ENCODE data around the gene SLC38A8. TPM values are rescaled to one million over a fixed set of nuclear protein-coding genes. Genes with fewer than 3 reads are reported as not detected.

Gene SLC38A8
- polyA plus RNA-seq, 1 donor = 0.12 TPM

GRCh38 chr16:84058664-84059063 lies 16.1 kb upstream of the SLC38A8 start:
- DNase-seq = no peak
- WGBS (ENCODE audit: insufficient coverage, low lambda C conversion rate) = no CpG with 5 or more reads among the region's 11 CpGs
- Histone ChIP-seq H3K4me3 (ENCODE audit: low read length) (no peak overlapping the region), H3K27ac (ENCODE audit: low read length) (no peak overlapping the region), H3K36me3 (ENCODE audit: control insufficient read depth, insufficient read depth, low read length) (peaks cover 93% of the 10 kb centered on the region), H3K9me3 (ENCODE audit: control insufficient read depth, low read depth, low read length) (no peaks in the 10 kb centered on the region), H3K27me3 (ENCODE audit: control insufficient read depth, insufficient read depth, low read length) (no peaks in the 10 kb centered on the region), H3K4me1 (ENCODE audit: control insufficient read depth, insufficient read depth, low read length) (no peaks in the 10 kb centered on the region)

DNA sequence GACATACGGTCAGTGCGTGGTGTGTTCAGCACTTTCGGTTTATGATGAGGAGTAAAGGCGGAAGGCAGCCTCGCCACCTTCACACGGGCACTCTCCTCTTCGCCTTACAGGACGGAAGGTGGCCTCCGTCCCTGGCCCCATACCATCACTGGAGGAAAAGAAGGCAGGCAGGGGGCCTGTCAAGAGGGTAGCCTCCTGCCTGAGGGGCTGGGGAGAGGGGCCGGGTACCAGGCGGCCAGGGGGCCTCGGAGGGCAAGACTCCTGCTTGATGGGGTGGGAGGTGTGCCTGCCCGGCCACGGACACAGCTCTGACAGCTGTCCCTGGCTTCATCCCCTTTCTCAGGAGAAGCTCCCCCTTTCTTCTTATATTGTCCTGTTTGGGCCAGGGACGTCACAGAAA lies 15.6 kb upstream of the SLC38A8 start:
- Histone ChIP-seq H3K36me3 (ENCODE audit: control insufficient read depth, insufficient read depth, low read length) (peaks cover 96% of the 10 kb centered on the region), H3K27ac (ENCODE audit: low read length) (no peak overlapping the region), H3K9me3 (ENCODE audit: control insufficient read depth, low read depth, low read length) (no peaks in the 10 kb centered on the region), H3K27me3 (ENCODE audit: control insufficient read depth, insufficient read depth, low read length) (no peaks in the 10 kb centered on the region), H3K4me3 (ENCODE audit: low read length) (no peak overlapping the region), H3K4me1 (ENCODE audit: control insufficient read depth, insufficient read depth, low read length) (no peaks in the 10 kb centered on the region)
- no peak for DNase-seq
- WGBS (ENCODE audit: insufficient coverage, low lambda C conversion rate) = no CpG with 5 or more reads among the region's 15 CpGs

DNA sequence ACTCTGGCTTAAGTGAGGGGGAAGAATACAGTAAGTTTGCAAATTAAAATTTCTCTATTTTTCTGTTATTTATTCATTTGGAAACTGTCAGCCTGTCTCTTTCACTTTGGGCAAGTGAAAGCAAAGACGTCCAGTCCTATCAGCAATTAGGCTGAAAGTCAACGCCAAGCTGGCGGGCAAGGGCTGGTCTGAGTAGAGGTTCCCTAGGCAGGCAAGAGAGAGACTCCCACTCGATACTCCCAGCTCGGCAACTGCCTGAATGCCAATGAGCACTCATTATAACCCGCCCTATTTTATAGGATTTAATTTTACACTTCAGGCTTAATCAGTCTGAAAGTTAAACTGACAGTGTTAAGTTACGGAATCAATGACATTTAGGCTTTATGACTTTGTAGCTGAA lies 14.3 kb upstream of the SLC38A8 start:
- Histone ChIP-seq H3K36me3 (ENCODE audit: control insufficient read depth, insufficient read depth, low read length) (peaks cover 98% of the 10 kb centered on the region), H3K27ac (ENCODE audit: low read length) (no peak overlapping the region), H3K4me3 (ENCODE audit: low read length) (no peak overlapping the region), H3K4me1 (ENCODE audit: control insufficient read depth, insufficient read depth, low read length) (no peaks in the 10 kb centered on the region), H3K9me3 (ENCODE audit: control insufficient read depth, low read depth, low read length) (no peaks in the 10 kb centered on the region), H3K27me3 (ENCODE audit: control insufficient read depth, insufficient read depth, low read length) (no peaks in the 10 kb centered on the region)
- DNase-seq = no peak
- no CpG with 5 or more reads among the region's 7 CpGs for WGBS (ENCODE audit: insufficient coverage, low lambda C conversion rate)

GRCh38 chr16:84055801-84056634 lies 13.4 kb upstream of the SLC38A8 start:
- Histone ChIP-seq H3K4me1 (ENCODE audit: control insufficient read depth, insufficient read depth, low read length) (no peaks in the 10 kb centered on the region), H3K36me3 (ENCODE audit: control insufficient read depth, insufficient read depth, low read length) (peaks cover 91% of the 10 kb centered on the region), H3K27me3 (ENCODE audit: control insufficient read depth, insufficient read depth, low read length) (no peaks in the 10 kb centered on the region), H3K4me3 (ENCODE audit: low read length) (no peak overlapping the region), H3K27ac (ENCODE audit: low read length) (no peak overlapping the region), H3K9me3 (ENCODE audit: control insufficient read depth, low read depth, low read length) (no peaks in the 10 kb centered on the region)
- WGBS (ENCODE audit: insufficient coverage, low lambda C conversion rate) = 80% methylated on average over 1 of the region's 19 CpGs
- no peak for DNase-seq

DNA sequence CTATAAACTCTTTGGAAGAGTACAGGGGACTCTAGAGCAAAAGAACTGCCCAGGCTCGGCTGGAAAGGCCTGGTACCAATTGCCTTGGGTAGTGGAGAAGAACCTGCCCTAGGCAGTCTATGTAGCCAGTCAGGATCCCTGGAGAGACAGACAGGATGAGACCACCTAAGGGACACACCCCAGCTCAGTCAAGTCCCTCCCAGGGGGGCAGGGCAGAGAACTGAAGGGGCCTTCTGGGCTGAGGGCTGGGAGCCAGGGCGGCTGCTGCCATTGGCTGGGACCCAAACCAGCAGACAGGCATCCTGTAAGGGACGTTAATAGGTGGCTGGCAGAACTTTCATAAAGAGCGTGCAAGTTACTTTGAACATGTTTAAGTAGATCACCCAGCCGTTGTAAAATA lies 12.8 kb upstream of the SLC38A8 start:
- no peak overlapping the region for H3K27ac ChIP-seq (ENCODE audit: low read length)
- no peak overlapping the region for H3K4me3 ChIP-seq (ENCODE audit: low read length)
- H3K4me1 ChIP-seq (ENCODE audit: control insufficient read depth, insufficient read depth, low read length) = no peaks in the 10 kb centered on the region
- H3K36me3 ChIP-seq (ENCODE audit: control insufficient read depth, insufficient read depth, low read length) = peaks cover 85% of the 10 kb centered on the region
- no peaks in the 10 kb centered on the region for H3K9me3 ChIP-seq (ENCODE audit: control insufficient read depth, low read depth, low read length)
- no peaks in the 10 kb centered on the region for H3K27me3 ChIP-seq (ENCODE audit: control insufficient read depth, insufficient read depth, low read length)
- WGBS (ENCODE audit: insufficient coverage, low lambda C conversion rate) = no CpG with 5 or more reads among the region's 5 CpGs
- no peak for DNase-seq

DNA sequence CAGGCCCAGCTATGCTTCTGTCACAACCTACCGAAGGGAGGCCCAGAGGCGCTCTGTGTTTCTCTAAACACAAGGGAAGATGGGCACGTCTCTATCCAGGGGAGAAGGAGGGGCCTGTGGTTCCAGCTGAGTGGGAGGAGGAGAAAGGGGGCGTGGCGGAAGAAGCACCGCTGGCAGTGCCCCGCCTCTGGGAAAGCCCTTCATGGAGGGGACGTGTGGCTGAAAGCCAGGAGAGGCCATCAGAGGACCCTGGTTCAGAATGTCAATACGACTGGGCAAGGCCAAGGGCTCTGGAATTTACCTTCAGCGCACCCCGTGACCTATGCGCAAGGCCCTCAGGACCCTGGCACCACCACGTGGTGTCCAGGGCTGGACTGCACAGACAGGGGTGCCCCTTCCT lies 12.3 kb upstream of the SLC38A8 start:
- Histone ChIP-seq H3K36me3 (ENCODE audit: control insufficient read depth, insufficient read depth, low read length) (peaks cover 85% of the 10 kb centered on the region), H3K27ac (ENCODE audit: low read length) (no peak overlapping the region), H3K4me1 (ENCODE audit: control insufficient read depth, insufficient read depth, low read length) (no peaks in the 10 kb centered on the region), H3K9me3 (ENCODE audit: control insufficient read depth, low read depth, low read length) (no peaks in the 10 kb centered on the region), H3K27me3 (ENCODE audit: control insufficient read depth, insufficient read depth, low read length) (no peaks in the 10 kb centered on the region), H3K4me3 (ENCODE audit: low read length) (no peak overlapping the region)
- WGBS (ENCODE audit: insufficient coverage, low lambda C conversion rate) = no CpG with 5 or more reads among the region's 13 CpGs
- no peak for DNase-seq

DNA sequence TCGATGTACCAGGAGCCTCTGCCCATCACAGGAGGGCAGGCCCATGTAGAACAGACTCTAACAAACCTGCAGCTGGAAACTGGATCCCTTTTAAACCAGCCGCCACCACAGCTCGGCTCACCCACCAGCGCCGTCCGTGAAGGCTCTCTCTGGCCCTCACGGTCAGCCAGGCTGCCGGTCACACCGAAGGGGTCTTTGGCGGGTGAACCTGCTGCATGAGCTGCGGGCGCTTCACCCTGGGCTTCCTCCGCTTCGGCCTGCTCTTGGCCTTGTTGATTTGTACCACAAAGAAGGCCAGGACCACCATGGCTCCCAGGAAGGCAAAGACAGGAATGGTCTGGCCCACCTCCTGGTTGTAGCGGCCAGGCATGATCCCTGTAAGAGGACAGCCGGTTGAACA lies 11.7 kb upstream of the SLC38A8 start:
- Histone ChIP-seq H3K9me3 (ENCODE audit: control insufficient read depth, low read depth, low read length) (no peaks in the 10 kb centered on the region), H3K4me1 (ENCODE audit: control insufficient read depth, insufficient read depth, low read length) (no peaks in the 10 kb centered on the region), H3K36me3 (ENCODE audit: control insufficient read depth, insufficient read depth, low read length) (peaks cover 84% of the 10 kb centered on the region), H3K27ac (ENCODE audit: low read length) (no peak overlapping the region), H3K4me3 (ENCODE audit: low read length) (no peak overlapping the region), H3K27me3 (ENCODE audit: control insufficient read depth, insufficient read depth, low read length) (no peaks in the 10 kb centered on the region)
- whole genome bisulfite sequencing (ENCODE audit: insufficient coverage, low lambda C conversion rate) = no CpG with 5 or more reads among the region's 16 CpGs
- DNase-seq = no peak

GRCh38 chr16:84053237-84053636 lies 10.6 kb upstream of the SLC38A8 start:
- Histone ChIP-seq H3K27ac (ENCODE audit: low read length) (no peak overlapping the region), H3K36me3 (ENCODE audit: control insufficient read depth, insufficient read depth, low read length) (peaks cover 80% of the 10 kb centered on the region), H3K9me3 (ENCODE audit: control insufficient read depth, low read depth, low read length) (no peaks in the 10 kb centered on the region), H3K4me3 (ENCODE audit: low read length) (no peak overlapping the region), H3K4me1 (ENCODE audit: control insufficient read depth, insufficient read depth, low read length) (no peaks in the 10 kb centered on the region), H3K27me3 (ENCODE audit: control insufficient read depth, insufficient read depth, low read length) (no peaks in the 10 kb centered on the region)
- WGBS (ENCODE audit: insufficient coverage, low lambda C conversion rate) = no CpG with 5 or more reads among the region's 13 CpGs
- no peak for DNase-seq

- no peaks in the 10 kb centered on the region for H3K9me3 ChIP-seq (ENCODE audit: control insufficient read depth, low read depth, low read length)
- H3K27me3 ChIP-seq (ENCODE audit: control insufficient read depth, insufficient read depth, low read length) = no peaks in the 10 kb centered on the region
- H3K27ac ChIP-seq (ENCODE audit: low read length) = no peak overlapping the region
- no peak overlapping the region for H3K4me3 ChIP-seq (ENCODE audit: low read length)
- no peaks in the 10 kb centered on the region for H3K4me1 ChIP-seq (ENCODE audit: control insufficient read depth, insufficient read depth, low read length)
- no peak for DNase-seq
- H3K36me3 ChIP-seq (ENCODE audit: control insufficient read depth, insufficient read depth, low read length) = peaks cover 70% of the 10 kb centered on the region
- WGBS (ENCODE audit: insufficient coverage, low lambda C conversion rate) = 96% methylated on average over 7 of the region's 27 CpGs
Measured at GRCh38 chr16:84052071-84052622, 9.6 kb upstream of the SLC38A8 start.

GRCh38 chr16:84050316-84050715 lies 7.7 kb upstream of the SLC38A8 start:
- Histone ChIP-seq H3K9me3 (ENCODE audit: control insufficient read depth, low read depth, low read length) (no peaks in the 10 kb centered on the region), H3K36me3 (ENCODE audit: control insufficient read depth, insufficient read depth, low read length) (peaks cover 52% of the 10 kb centered on the region), H3K4me3 (ENCODE audit: low read length) (no peak overlapping the region), H3K27me3 (ENCODE audit: control insufficient read depth, insufficient read depth, low read length) (no peaks in the 10 kb centered on the region), H3K4me1 (ENCODE audit: control insufficient read depth, insufficient read depth, low read length) (no peaks in the 10 kb centered on the region), H3K27ac (ENCODE audit: low read length) (no peak overlapping the region)
- WGBS (ENCODE audit: insufficient coverage, low lambda C conversion rate) = 100% methylated on average over 2 of the region's 9 CpGs
- DNase-seq = no peak

All from large intestine (tissue), 3 donors.